PC-9 (cell line): ENCODE measurements around the gene RBPMS2.

Experiments used
- EZH2 ChIP-seq: fragments of 200-600 bp; sonication (generic); IDR thresholded peaks from 2 replicates; pipeline ENCODE4 v1.8.0; 2017; ENCODE audit warnings: antibody characterized with exemption, low read depth
- TF ChIP-seq, protein P1 (sequence below): fragments of 200-600 bp; sonication (generic); conservative IDR thresholded peaks from 2 replicates; pipeline ENCODE4 v1.6.1; 2017; ENCODE audit warnings: mixed run types, antibody characterized with exemption, mild to moderate bottlenecking, moderate library complexity

DNA sequence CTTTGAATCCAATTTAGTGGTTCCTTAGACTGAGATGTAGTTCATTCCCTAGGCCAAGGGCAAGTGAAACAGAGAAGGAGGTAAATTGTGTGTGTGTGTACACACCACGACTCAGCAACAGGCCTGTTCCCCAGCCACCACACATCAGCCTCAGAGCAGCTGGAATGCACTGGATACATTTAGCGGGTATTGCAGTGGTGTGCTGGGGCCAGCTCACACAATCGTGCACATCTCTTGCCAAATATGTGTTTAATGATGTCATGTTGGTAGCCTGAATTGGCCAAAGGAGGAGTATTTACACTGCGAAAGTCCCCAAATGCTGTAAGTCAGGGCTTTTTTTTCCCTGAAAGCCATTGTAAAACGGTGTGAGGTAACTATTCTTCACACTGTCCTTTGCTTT is 82.3 kb downstream of the RBPMS2 start:
- TF ChIP-seq, protein P1, sequence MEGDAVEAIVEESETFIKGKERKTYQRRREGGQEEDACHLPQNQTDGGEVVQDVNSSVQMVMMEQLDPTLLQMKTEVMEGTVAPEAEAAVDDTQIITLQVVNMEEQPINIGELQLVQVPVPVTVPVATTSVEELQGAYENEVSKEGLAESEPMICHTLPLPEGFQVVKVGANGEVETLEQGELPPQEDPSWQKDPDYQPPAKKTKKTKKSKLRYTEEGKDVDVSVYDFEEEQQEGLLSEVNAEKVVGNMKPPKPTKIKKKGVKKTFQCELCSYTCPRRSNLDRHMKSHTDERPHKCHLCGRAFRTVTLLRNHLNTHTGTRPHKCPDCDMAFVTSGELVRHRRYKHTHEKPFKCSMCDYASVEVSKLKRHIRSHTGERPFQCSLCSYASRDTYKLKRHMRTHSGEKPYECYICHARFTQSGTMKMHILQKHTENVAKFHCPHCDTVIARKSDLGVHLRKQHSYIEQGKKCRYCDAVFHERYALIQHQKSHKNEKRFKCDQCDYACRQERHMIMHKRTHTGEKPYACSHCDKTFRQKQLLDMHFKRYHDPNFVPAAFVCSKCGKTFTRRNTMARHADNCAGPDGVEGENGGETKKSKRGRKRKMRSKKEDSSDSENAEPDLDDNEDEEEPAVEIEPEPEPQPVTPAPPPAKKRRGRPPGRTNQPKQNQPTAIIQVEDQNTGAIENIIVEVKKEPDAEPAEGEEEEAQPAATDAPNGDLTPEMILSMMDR, result no peak
- TF ChIP-seq EZH2, result no peak
